Fibroblast of lung (primary cell): ENCODE data around the gene COL2A1. TPM values are rescaled to one million over a fixed set of nuclear protein-coding genes. Genes with fewer than 3 reads are reported as not detected.

ENCODE experiments used
- DNase-seq, 2 donors: peaks; one replicate each; pipeline versions ENCODE4 v3.0.0 to v3.0.0-alpha.2; 2010; ENCODE audit warnings: low read depth in 2 of 2
- H2AFZ ChIP-seq: 2 replicates; pipeline ENCODE4 v1.5.1; 2012; ENCODE audit warnings: low read length, control low read depth, inconsistent platforms
- H3K27ac ChIP-seq: 2 replicates; pipeline ENCODE4 v1.5.1; 2011; ENCODE audit warnings: low read length, control low read depth; ENCODE audit not compliant: insufficient read depth
- H3K27me3 ChIP-seq: 2 replicates; pipeline ENCODE4 v1.5.1; 2011; ENCODE audit warnings: mild to moderate bottlenecking, low read length; ENCODE audit not compliant: control insufficient read depth, insufficient read depth
- H3K36me3 ChIP-seq: 2 replicates; pipeline ENCODE4 v1.5.1; 2011; ENCODE audit warnings: low read length; ENCODE audit not compliant: control insufficient read depth, insufficient read depth
- H3K4me1 ChIP-seq: 2 replicates; pipeline ENCODE4 v1.5.1; 2011; ENCODE audit warnings: low read length; ENCODE audit not compliant: control insufficient read depth, insufficient read depth; ENCODE audit errors: extremely low read depth
- H3K4me2 ChIP-seq: 2 replicates; pipeline ENCODE4 v1.5.1; 2011; ENCODE audit warnings: low read length, control low read depth; ENCODE audit not compliant: insufficient read depth; ENCODE audit errors: extremely low read depth
- H3K4me3 ChIP-seq, 4 experiments: fragments of 200-600 bp in 1 of 4; sonication (generic) in 1 of 4; replicated peaks in 1 of 4; 2 replicates each; pipeline ENCODE4 v1.5.1; 2011 to 2016; ENCODE audit warnings: low read length in 4 of 4, low read depth in 3 of 4, mild to moderate bottlenecking in 3 of 4, control low read depth in 2 of 4, inconsistent platforms in 1 of 4, mixed read lengths in 1 of 4; ENCODE audit not compliant: insufficient read depth in 1 of 4; ENCODE audit errors: control extremely low read depth in 1 of 4
- H3K79me2 ChIP-seq: 2 replicates; pipeline ENCODE4 v1.5.1; 2012; ENCODE audit warnings: mild to moderate bottlenecking, low read length, inconsistent platforms; ENCODE audit not compliant: control insufficient read depth, insufficient read depth
- H3K9ac ChIP-seq: 2 replicates; pipeline ENCODE4 v1.5.1; 2011; ENCODE audit warnings: mild to moderate bottlenecking, low read length, control low read depth; ENCODE audit not compliant: insufficient read depth
- H3K9me3 ChIP-seq: 2 replicates; pipeline ENCODE4 v1.5.1; 2012; ENCODE audit warnings: low read depth, low read length; ENCODE audit not compliant: control insufficient read depth, insufficient read depth
- H4K20me1 ChIP-seq: 2 replicates; pipeline ENCODE4 v1.5.1; 2011; ENCODE audit warnings: low read length; ENCODE audit not compliant: control insufficient read depth, insufficient read depth; ENCODE audit errors: extremely low read depth
- CTCF ChIP-seq, 2 donors: IDR thresholded peaks in 1 of 2; conservative IDR thresholded peaks in 1 of 2; 1 replicate in 1 of 2; 2 replicates in 1 of 2; pipeline ENCODE4 v1.5.1; 2011 to 2012; ENCODE audit warnings: low read length in 2 of 2, control low read depth in 1 of 2, inconsistent platforms in 1 of 2, low read depth in 1 of 2, mild to moderate bottlenecking in 1 of 2
- EZH2 ChIP-seq: IDR thresholded peaks from 2 replicates; pipeline ENCODE4 v1.5.1; 2012; ENCODE audit warnings: low read length, control low read depth, mild to moderate bottlenecking; ENCODE audit errors: missing control alignments
- polyA plus RNA-seq, 2 donors: library from polyadenylated mRNA; depleted of rRNA in 1 of 2; stranded (reverse) in 1 of 2; unstranded in 1 of 2; fragments of >200 nt; gene quantifications; 2 replicates each; pipeline ENCODE4 v1.2.1, GENCODE V29; 2011 to 2012; ENCODE audit warnings: missing spikeins in 1 of 2
- total RNA-seq: library from RNA; depleted of rRNA; stranded (reverse); fragments of >200 nt; gene quantifications from 2 replicates; pipeline ENCODE4 v1.2.1, GENCODE V29; 2014

Gene COL2A1
- total and polyA plus RNA-seq, 2 donors (not counting 1 experiment from before 2014, with no cell fraction given) = not detected

GRCh38 chr12:48005750-48006021 lies 1.4 kb upstream of the COL2A1 start:
- Histone ChIP-seq H3K27ac (no peak overlapping the region), H2AFZ (no peak overlapping the region), H3K79me2 (no peaks in the 10 kb centered on the region), H3K9me3 (no peaks in the 10 kb centered on the region), H3K4me1 (peaks cover 6% of the 10 kb centered on the region), H3K27me3 (peaks cover 72% of the 10 kb centered on the region), H3K9ac (no peak overlapping the region), H4K20me1 (no peaks in the 10 kb centered on the region), H3K36me3 (no peaks in the 10 kb centered on the region), H3K4me3 (no peak overlapping the region), H3K4me2 (no peak overlapping the region)
- TF ChIP-seq EZH2 = no peak
- DNase-seq = no peak

- H3K4me2 ChIP-seq = no peak overlapping the region
- peaks cover 71% of the 10 kb centered on the region for H3K27me3 ChIP-seq
- DNase-seq = no peak
Measured at GRCh38 chr12:48005001-48005749, 899 bp upstream of the COL2A1 start.

GRCh38 chr12:48003226-48004052 lies 837 bp downstream of the COL2A1 start:
- Histone ChIP-seq H3K9me3 (no peaks in the 10 kb centered on the region), H3K79me2 (no peaks in the 10 kb centered on the region), H3K4me1 (peaks cover 6% of the 10 kb centered on the region), H3K4me2 (peak overlapping the region; percentile 51), H2AFZ (no peak overlapping the region), H3K27ac (no peak overlapping the region), H3K36me3 (no peaks in the 10 kb centered on the region), H3K9ac (no peak overlapping the region), H3K27me3 (peaks cover 66% of the 10 kb centered on the region), H4K20me1 (no peaks in the 10 kb centered on the region), H3K4me3 (peak overlapping the region in 1 of 4 experiments; percentile 17)
- TF ChIP-seq EZH2 (peak; percentile 94), CTCF (conservative IDR thresholded peaks at IDR 0.05 in 1 of 2, IDR thresholded peaks at IDR 0.05 in 1 of 2; ENCODE audit: low read depth in 1 of 2, low read length in 2 of 2) (no peak)
- DNase-seq = peak in 1 of 2 donors; percentile 17

More at GRCh38 chr12:48005001-48005749, 899 bp upstream of the COL2A1 start:
- Histone ChIP-seq H4K20me1 (no peaks in the 10 kb centered on the region), H3K9ac (no peak overlapping the region), H3K79me2 (no peaks in the 10 kb centered on the region), H3K27ac (no peak overlapping the region), H3K36me3 (no peaks in the 10 kb centered on the region), H2AFZ (no peak overlapping the region), H3K4me3 (no peak overlapping the region), H3K4me1 (peaks cover 6% of the 10 kb centered on the region), H3K9me3 (no peaks in the 10 kb centered on the region)
- TF ChIP-seq CTCF (conservative IDR thresholded peaks at IDR 0.05 in 1 of 2, IDR thresholded peaks at IDR 0.05 in 1 of 2; ENCODE audit: low read depth in 1 of 2, low read length in 2 of 2) = no peak
- peak; percentile 87 for TF ChIP-seq EZH2
